Activated B cell treated with CpG ODN at 0.5 μM for 24 hours (primary cell): ENCODE data around the gene PHF10. TPM values are rescaled to one million over a fixed set of nuclear protein-coding genes. Genes with fewer than 3 reads are reported as not detected.

Source experiments
- ATAC-seq: fragments of 200-7000 bp; cut with Tn5 transposase; one replicate; pipeline ENCODE4 v1.10.0; 2021; ENCODE audit warnings: low read depth, mild to moderate bottlenecking, moderate library complexity
- CTCF ChIA-PET: fragments of 350-600 bp; sonication (Branson Sonifier 250); formaldehyde crosslinking; loops from one replicate; lab custom pipeline; 2021; ENCODE audit warnings: antibody characterized with exemption; lab: Charles Lee
- POLR2A ChIA-PET: fragments of 350-600 bp; sonication (Branson Sonifier 250); formaldehyde crosslinking; loops from one replicate; lab custom pipeline; 2021; ENCODE audit warnings: antibody characterized with exemption; lab: Charles Lee
- DNase-seq: peaks from one replicate; pipeline ENCODE4 v3.0.0; 2022
- H3K27ac Mint-ChIP-seq: one replicate; pipeline ENCODE4 v1.8.0; 2020; ENCODE audit warnings: mixed read lengths
- H3K27me3 Mint-ChIP-seq: one replicate; pipeline ENCODE4 v1.8.0; 2021; ENCODE audit warnings: mixed read lengths
- H3K36me3 Mint-ChIP-seq: one replicate; pipeline ENCODE4 v1.8.0; 2021; ENCODE audit warnings: low read depth, mixed read lengths
- H3K4me1 Mint-ChIP-seq: one replicate; pipeline ENCODE4 v1.8.0; 2021; ENCODE audit warnings: mixed read lengths
- H3K4me3 Mint-ChIP-seq: one replicate; pipeline ENCODE4 v1.8.0; 2020; ENCODE audit warnings: mild to moderate bottlenecking, mixed read lengths
- H3K9me3 Mint-ChIP-seq: one replicate; pipeline ENCODE4 v1.8.0; 2020; ENCODE audit warnings: mixed read lengths
- intact Hi-C: fragments of 100-400 bp; cut with micrococcal nuclease; formaldehyde crosslinking; loops from one replicate; pipeline ENCODE4 v1.15.1; 2024
- total RNA-seq: library from RNA; stranded (reverse); gene quantifications from 2 replicates; pipeline ENCODE4 v1.2.3, GENCODE V29; 2022
- TF ChIP-seq, protein P1 (sequence below): fragments of 200-600 bp; IDR thresholded peaks from one replicate; pipeline ENCODE4 v1.8.0; 2022; ENCODE audit warnings: antibody characterized with exemption, mild to moderate bottlenecking

PHF10 gene
- total RNA-seq, 1 donor from 2014 or later, result 36.6 TPM

DNA sequence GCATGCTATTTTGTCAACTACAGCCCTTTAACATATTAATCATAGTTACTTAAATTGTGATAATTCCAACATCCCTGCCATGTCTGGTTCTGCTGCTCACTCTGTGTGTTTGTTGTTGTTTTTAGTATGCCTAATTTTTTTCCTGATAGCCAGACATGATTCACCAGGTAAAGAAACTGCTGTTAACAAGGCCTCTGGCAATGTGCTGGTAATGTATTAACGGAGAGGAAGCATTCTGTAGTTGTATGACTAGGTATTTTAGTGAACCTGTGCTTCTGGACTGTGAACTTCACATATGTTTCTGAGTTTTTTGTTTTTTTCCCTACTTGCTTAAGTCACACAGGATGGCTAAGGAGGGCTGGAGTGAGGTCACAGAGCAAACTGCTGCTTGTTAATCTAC lies 22.3 kb upstream of the PHF10 start:
- H3K36me3 Mint-ChIP-seq, result peaks cover 10% of the 10 kb centered on the region
- H3K27ac Mint-ChIP-seq, result no peak overlapping the region
- POLR2A ChIA-PET, result no interaction called here
- no peaks in the 10 kb centered on the region for H3K27me3 Mint-ChIP-seq
- intact Hi-C loops, result no loop called here
- TF ChIP-seq, protein P1, sequence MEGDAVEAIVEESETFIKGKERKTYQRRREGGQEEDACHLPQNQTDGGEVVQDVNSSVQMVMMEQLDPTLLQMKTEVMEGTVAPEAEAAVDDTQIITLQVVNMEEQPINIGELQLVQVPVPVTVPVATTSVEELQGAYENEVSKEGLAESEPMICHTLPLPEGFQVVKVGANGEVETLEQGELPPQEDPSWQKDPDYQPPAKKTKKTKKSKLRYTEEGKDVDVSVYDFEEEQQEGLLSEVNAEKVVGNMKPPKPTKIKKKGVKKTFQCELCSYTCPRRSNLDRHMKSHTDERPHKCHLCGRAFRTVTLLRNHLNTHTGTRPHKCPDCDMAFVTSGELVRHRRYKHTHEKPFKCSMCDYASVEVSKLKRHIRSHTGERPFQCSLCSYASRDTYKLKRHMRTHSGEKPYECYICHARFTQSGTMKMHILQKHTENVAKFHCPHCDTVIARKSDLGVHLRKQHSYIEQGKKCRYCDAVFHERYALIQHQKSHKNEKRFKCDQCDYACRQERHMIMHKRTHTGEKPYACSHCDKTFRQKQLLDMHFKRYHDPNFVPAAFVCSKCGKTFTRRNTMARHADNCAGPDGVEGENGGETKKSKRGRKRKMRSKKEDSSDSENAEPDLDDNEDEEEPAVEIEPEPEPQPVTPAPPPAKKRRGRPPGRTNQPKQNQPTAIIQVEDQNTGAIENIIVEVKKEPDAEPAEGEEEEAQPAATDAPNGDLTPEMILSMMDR, result no peak
- peaks cover 17% of the 10 kb centered on the region for H3K4me1 Mint-ChIP-seq
- ATAC-seq, result no peak
- no peak overlapping the region for H3K4me3 Mint-ChIP-seq
- H3K9me3 Mint-ChIP-seq, result peaks cover 7% of the 10 kb centered on the region
- no peak for DNase-seq
- CTCF ChIA-PET, result no interaction called here

DNA sequence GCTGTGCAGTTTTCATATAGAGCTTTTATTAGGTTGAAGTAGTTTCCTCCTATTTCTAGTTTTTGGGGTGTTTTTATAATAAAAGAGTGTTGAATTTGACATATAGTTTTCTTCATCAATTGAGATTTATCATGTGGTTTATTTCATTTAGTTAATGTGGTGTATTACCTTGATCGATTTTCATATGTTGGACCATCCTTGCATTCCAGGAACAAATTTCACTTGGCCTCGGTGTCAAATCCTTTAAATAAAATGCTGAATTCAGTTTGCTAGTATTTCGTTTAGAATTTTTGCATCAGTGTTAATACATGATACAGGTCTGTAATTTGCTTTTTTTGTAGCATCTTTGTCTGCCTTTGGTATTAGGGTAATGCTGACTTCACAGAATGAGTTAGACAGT lies 21.1 kb upstream of the PHF10 start:
- TF ChIP-seq, protein P1, result no peak
- Mint-ChIP-seq H3K4me1 (peaks cover 6% of the 10 kb centered on the region), H3K27me3 (no peaks in the 10 kb centered on the region)

GRCh38 chr6:169741344-169741743 lies 17.0 kb upstream of the PHF10 start:
- no peak for DNase-seq
- Mint-ChIP-seq H3K27ac (no peak overlapping the region), H3K27me3 (no peaks in the 10 kb centered on the region), H3K9me3 (peaks cover 2% of the 10 kb centered on the region), H3K4me3 (no peak overlapping the region), H3K4me1 (no peaks in the 10 kb centered on the region), H3K36me3 (no peaks in the 10 kb centered on the region)
- TF ChIP-seq, protein P1, result no peak
- ATAC-seq, result no peak
- POLR2A ChIA-PET, result interaction anchor here (2.9 kb wide), 1 partner anchor 10 kb away, joined by 8 read pairs; no protein-coding TSS in a partner anchor
- intact Hi-C loops, result no loop called here
- CTCF ChIA-PET, result interaction anchor here (0.9 kb wide), 1 partner anchor 16 kb away, joined by 3 read pairs; no protein-coding TSS in a partner anchor

More for the DNA sequence above, 21.1 kb upstream of the PHF10 start:
- intact Hi-C loops, result no loop called here
- ATAC-seq (no peak), DNase-seq (no peak)
- H3K36me3 Mint-ChIP-seq, result peaks cover 4% of the 10 kb centered on the region
- no peak overlapping the region for H3K27ac Mint-ChIP-seq
- ChIA-PET POLR2A (no interaction called here), CTCF (no interaction called here)
- peaks cover 7% of the 10 kb centered on the region for H3K9me3 Mint-ChIP-seq
- no peak overlapping the region for H3K4me3 Mint-ChIP-seq

GRCh38 chr6:169738976-169739529 lies 14.8 kb upstream of the PHF10 start:
- H3K4me3 Mint-ChIP-seq, result no peak overlapping the region
- CTCF ChIA-PET, result no interaction called here
- ATAC-seq (no peak), DNase-seq (no peak)
- POLR2A ChIA-PET, result no interaction called here
- H3K27ac Mint-ChIP-seq, result no peak overlapping the region
- H3K9me3 Mint-ChIP-seq, result no peaks in the 10 kb centered on the region
- no peaks in the 10 kb centered on the region for H3K36me3 Mint-ChIP-seq
- TF ChIP-seq, protein P1, result no peak
- H3K27me3 Mint-ChIP-seq, result peaks cover 3% of the 10 kb centered on the region
- intact Hi-C loops, result no loop called here
- no peaks in the 10 kb centered on the region for H3K4me1 Mint-ChIP-seq

- TF ChIP-seq, protein P1, result no peak
- Mint-ChIP-seq H3K27ac (no peak overlapping the region), H3K36me3 (no peaks in the 10 kb centered on the region), H3K27me3 (peaks cover 3% of the 10 kb centered on the region), H3K9me3 (no peaks in the 10 kb centered on the region), H3K4me3 (no peak overlapping the region), H3K4me1 (no peaks in the 10 kb centered on the region)
- ChIA-PET CTCF (no interaction called here), POLR2A (no interaction called here)
- DNase-seq (no peak), ATAC-seq (no peak)
- intact Hi-C loops, result no loop called here
Observed at GRCh38 chr6:169738204-169738975, 14.1 kb upstream of the PHF10 start.
